Ishikawa (cell line): ENCODE measurements around the gene KLK6.

Experiments used
- EGR1 ChIP-seq: IDR thresholded peaks from 2 replicates; pipeline ENCODE4 v1.6.1; 2012
- EP300 ChIP-seq: IDR thresholded peaks from 2 replicates; pipeline ENCODE4 v1.6.1; 2012; ENCODE audit warnings: borderline replicate concordance
- RAD21 ChIP-seq: IDR thresholded peaks from 2 replicates; pipeline ENCODE4 v1.6.1; 2012; ENCODE audit warnings: low read depth
- TAF1 ChIP-seq: IDR thresholded peaks from 2 replicates; pipeline ENCODE4 v1.6.1; 2012; ENCODE audit warnings: low read depth, mild to moderate bottlenecking
- TEAD4 ChIP-seq: IDR thresholded peaks from 2 replicates; pipeline ENCODE4 v1.6.1; 2012
- YY1 ChIP-seq: IDR thresholded peaks from 2 replicates; pipeline ENCODE4 v1.6.1; 2012; ENCODE audit warnings: low read depth
- ZBTB7A ChIP-seq: IDR thresholded peaks from 2 replicates; pipeline ENCODE4 v1.6.1; 2012; ENCODE audit warnings: low read depth
- TF ChIP-seq, protein P1 (sequence below): IDR thresholded peaks from 2 replicates; pipeline ENCODE4 v1.6.1; 2012; ENCODE audit warnings: low read depth, mild to moderate bottlenecking

DNA sequence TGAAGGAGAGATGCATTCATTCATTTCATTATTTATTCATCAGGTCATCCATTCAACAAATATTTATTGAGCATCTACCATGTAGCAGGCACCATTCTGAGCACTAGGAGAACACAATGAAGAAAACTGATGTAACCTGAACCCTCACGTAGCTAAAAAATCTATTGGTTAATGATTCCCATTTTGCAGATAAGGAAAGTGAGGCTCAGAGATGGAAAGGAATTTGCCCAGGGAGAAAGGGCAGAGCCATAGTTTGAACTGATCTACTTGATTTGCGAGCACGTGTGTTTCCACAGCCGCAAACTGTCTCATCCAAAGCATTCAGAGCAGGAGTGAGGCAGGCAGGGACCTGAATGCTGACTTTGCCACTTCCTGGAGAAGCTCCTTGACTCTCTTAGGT, 29.3 kb upstream of the KLK6 start:
- TF ChIP-seq TAF1 (no peak), TEAD4 (no peak), YY1 (no peak), EGR1 (no peak), ZBTB7A (no peak), RAD21 (no peak), EP300 (no peak)
- TF ChIP-seq, protein P1, sequence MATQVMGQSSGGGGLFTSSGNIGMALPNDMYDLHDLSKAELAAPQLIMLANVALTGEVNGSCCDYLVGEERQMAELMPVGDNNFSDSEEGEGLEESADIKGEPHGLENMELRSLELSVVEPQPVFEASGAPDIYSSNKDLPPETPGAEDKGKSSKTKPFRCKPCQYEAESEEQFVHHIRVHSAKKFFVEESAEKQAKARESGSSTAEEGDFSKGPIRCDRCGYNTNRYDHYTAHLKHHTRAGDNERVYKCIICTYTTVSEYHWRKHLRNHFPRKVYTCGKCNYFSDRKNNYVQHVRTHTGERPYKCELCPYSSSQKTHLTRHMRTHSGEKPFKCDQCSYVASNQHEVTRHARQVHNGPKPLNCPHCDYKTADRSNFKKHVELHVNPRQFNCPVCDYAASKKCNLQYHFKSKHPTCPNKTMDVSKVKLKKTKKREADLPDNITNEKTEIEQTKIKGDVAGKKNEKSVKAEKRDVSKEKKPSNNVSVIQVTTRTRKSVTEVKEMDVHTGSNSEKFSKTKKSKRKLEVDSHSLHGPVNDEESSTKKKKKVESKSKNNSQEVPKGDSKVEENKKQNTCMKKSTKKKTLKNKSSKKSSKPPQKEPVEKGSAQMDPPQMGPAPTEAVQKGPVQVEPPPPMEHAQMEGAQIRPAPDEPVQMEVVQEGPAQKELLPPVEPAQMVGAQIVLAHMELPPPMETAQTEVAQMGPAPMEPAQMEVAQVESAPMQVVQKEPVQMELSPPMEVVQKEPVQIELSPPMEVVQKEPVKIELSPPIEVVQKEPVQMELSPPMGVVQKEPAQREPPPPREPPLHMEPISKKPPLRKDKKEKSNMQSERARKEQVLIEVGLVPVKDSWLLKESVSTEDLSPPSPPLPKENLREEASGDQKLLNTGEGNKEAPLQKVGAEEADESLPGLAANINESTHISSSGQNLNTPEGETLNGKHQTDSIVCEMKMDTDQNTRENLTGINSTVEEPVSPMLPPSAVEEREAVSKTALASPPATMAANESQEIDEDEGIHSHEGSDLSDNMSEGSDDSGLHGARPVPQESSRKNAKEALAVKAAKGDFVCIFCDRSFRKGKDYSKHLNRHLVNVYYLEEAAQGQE = no peak
